ENCODE measurements around the gene TLE6.

Gene TLE6

GRCh38 chr19:3039125-3039524 is 61.8 kb downstream of the TLE6 start:
- TF ChIP-seq SIN3A (IDR thresholded peaks at IDR 0.05; ENCODE audit: borderline replicate concordance, insufficient read depth, low read length) (no peak), POLR2AphosphoS5 (IDR thresholded peaks at IDR 0.05; ENCODE audit: low read depth, low read length) (no peak), FOXP2 (optimal IDR thresholded peaks at IDR 0.05; ENCODE audit: borderline replicate concordance, extremely low read depth, extremely low read length, insufficient read depth) (no peak), TAF1 (IDR thresholded peaks at IDR 0.05; ENCODE audit: borderline replicate concordance, insufficient read depth, low read length) (no peak), REST (IDR thresholded peaks at IDR 0.05; ENCODE audit: insufficient read depth in 1 of 2, low read depth in 2 of 2, low read length in 2 of 2) (no peak)

GRCh38 chr19:3039641-3040077 is 62.3 kb downstream of the TLE6 start:
- TF ChIP-seq FOXP2 (optimal IDR thresholded peaks at IDR 0.05; ENCODE audit: borderline replicate concordance, extremely low read depth, extremely low read length, insufficient read depth) (no peak), SIN3A (IDR thresholded peaks at IDR 0.05; ENCODE audit: borderline replicate concordance, insufficient read depth, low read length) (no peak), REST (IDR thresholded peaks at IDR 0.05; ENCODE audit: insufficient read depth in 1 of 2, low read depth in 2 of 2, low read length in 2 of 2) (no peak), TAF1 (IDR thresholded peaks at IDR 0.05; ENCODE audit: borderline replicate concordance, insufficient read depth, low read length) (no peak), POLR2AphosphoS5 (IDR thresholded peaks at IDR 0.05; ENCODE audit: low read depth, low read length) (no peak)

- TF ChIP-seq SIN3A (IDR thresholded peaks at IDR 0.05; ENCODE audit: borderline replicate concordance, insufficient read depth, low read length) (no peak), TAF1 (IDR thresholded peaks at IDR 0.05; ENCODE audit: borderline replicate concordance, insufficient read depth, low read length) (no peak), REST (IDR thresholded peaks at IDR 0.05; ENCODE audit: insufficient read depth in 1 of 2, low read depth in 2 of 2, low read length in 2 of 2) (no peak), FOXP2 (optimal IDR thresholded peaks at IDR 0.05; ENCODE audit: borderline replicate concordance, extremely low read depth, extremely low read length, insufficient read depth) (no peak), POLR2AphosphoS5 (IDR thresholded peaks at IDR 0.05; ENCODE audit: low read depth, low read length) (no peak)
Measured at GRCh38 chr19:3041327-3041726, 64.0 kb downstream of the TLE6 start.

GRCh38 chr19:3041761-3042620 is 64.6 kb downstream of the TLE6 start:
- TF ChIP-seq REST (IDR thresholded peaks at IDR 0.05; ENCODE audit: insufficient read depth in 1 of 2, low read depth in 2 of 2, low read length in 2 of 2) (no peak), FOXP2 (optimal IDR thresholded peaks at IDR 0.05; ENCODE audit: borderline replicate concordance, extremely low read depth, extremely low read length, insufficient read depth) (no peak), POLR2AphosphoS5 (IDR thresholded peaks at IDR 0.05; ENCODE audit: low read depth, low read length) (no peak), TAF1 (IDR thresholded peaks at IDR 0.05; ENCODE audit: borderline replicate concordance, insufficient read depth, low read length) (no peak), SIN3A (IDR thresholded peaks at IDR 0.05; ENCODE audit: borderline replicate concordance, insufficient read depth, low read length) (no peak)

Data from PFSK-1 (cell line).